ENCODE measurements around the gene DNAH8.

DNA sequence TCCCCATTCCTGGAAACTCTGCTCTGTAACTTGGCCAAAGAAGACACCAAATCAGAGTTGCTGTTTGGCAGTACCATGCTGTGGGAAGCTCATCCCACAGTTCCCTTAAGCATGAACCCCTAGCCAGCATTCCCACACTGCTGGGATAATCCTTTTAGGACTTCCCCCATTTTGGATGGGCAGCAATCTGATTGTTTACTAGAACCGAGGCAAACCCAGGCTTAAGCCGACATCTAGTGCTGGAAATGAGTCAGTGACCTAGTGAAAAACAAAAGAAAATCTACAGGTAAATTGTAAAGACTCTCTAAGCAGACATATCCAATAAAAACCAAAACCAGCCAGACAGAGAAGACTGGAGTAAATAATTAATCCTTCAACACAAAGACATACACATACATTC is 5.2 kb downstream of the DNAH8 start:
- no peak for TF ChIP-seq EP300 (IDR thresholded peaks at IDR 0.05)
- TF ChIP-seq, protein P1, sequence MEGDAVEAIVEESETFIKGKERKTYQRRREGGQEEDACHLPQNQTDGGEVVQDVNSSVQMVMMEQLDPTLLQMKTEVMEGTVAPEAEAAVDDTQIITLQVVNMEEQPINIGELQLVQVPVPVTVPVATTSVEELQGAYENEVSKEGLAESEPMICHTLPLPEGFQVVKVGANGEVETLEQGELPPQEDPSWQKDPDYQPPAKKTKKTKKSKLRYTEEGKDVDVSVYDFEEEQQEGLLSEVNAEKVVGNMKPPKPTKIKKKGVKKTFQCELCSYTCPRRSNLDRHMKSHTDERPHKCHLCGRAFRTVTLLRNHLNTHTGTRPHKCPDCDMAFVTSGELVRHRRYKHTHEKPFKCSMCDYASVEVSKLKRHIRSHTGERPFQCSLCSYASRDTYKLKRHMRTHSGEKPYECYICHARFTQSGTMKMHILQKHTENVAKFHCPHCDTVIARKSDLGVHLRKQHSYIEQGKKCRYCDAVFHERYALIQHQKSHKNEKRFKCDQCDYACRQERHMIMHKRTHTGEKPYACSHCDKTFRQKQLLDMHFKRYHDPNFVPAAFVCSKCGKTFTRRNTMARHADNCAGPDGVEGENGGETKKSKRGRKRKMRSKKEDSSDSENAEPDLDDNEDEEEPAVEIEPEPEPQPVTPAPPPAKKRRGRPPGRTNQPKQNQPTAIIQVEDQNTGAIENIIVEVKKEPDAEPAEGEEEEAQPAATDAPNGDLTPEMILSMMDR (IDR thresholded peaks at IDR 0.05) = no peak
- no peak for TF ChIP-seq POLR2AphosphoS5 (IDR thresholded peaks at IDR 0.05)
- no peak for TF ChIP-seq POLR2A (IDR thresholded peaks at IDR 0.05)

All from sigmoid colon (tissue), 4 donors.